Fibroblast of skin of right biceps (primary cell): ENCODE results near the gene GPR15.

Experiments used
- DNase-seq: peaks from one replicate; pipeline ENCODE4 v3.0.0-alpha.2; 2013

GPR15 gene

GRCh38 chr3:98532275-98532637 lies 478 bp downstream of the GPR15 start:
- no peak for DNase-seq

- DNase-seq, result no peak
Observed at GRCh38 chr3:98532709-98533571, 1.2 kb downstream of the GPR15 start.

- DNase-seq, result no peak
Observed at GRCh38 chr3:98534168-98534567, 2.4 kb downstream of the GPR15 start.

GRCh38 chr3:98534734-98535133 lies 3.0 kb downstream of the GPR15 start:
- DNase-seq, result no peak

GRCh38 chr3:98536456-98537017 lies 4.8 kb downstream of the GPR15 start:
- no peak for DNase-seq

GRCh38 chr3:98540346-98540745 lies 8.6 kb downstream of the GPR15 start:
- DNase-seq, result no peak

- DNase-seq, result no peak
Observed at GRCh38 chr3:98541695-98542094, 9.9 kb downstream of the GPR15 start.

- no peak for DNase-seq
Observed at GRCh38 chr3:98542623-98543022, 10.8 kb downstream of the GPR15 start.

- no peak for DNase-seq
Observed at GRCh38 chr3:98545940-98546339, 14.2 kb downstream of the GPR15 start.

- DNase-seq, result no peak
Observed at GRCh38 chr3:98548544-98548943, 16.8 kb downstream of the GPR15 start.

- DNase-seq, result no peak
Observed at GRCh38 chr3:98550833-98551232, 19.1 kb downstream of the GPR15 start.

GRCh38 chr3:98551236-98551635 lies 19.5 kb downstream of the GPR15 start:
- DNase-seq, result no peak

- no peak for DNase-seq
Observed at GRCh38 chr3:98551754-98552153, 20.0 kb downstream of the GPR15 start.

- no peak for DNase-seq
Observed at GRCh38 chr3:98552232-98553020, 20.6 kb downstream of the GPR15 start.

- no peak for DNase-seq
Observed at GRCh38 chr3:98553021-98553563, 21.3 kb downstream of the GPR15 start.

- no peak for DNase-seq
Observed at GRCh38 chr3:98553753-98554152, 22.0 kb downstream of the GPR15 start.

GRCh38 chr3:98554580-98554979 lies 22.8 kb downstream of the GPR15 start:
- no peak for DNase-seq

GRCh38 chr3:98555025-98555379 lies 23.2 kb downstream of the GPR15 start:
- DNase-seq, result no peak

GRCh38 chr3:98556164-98557130 lies 24.7 kb downstream of the GPR15 start:
- no peak for DNase-seq

- no peak for DNase-seq
Observed at GRCh38 chr3:98557324-98558010, 25.7 kb downstream of the GPR15 start.

GRCh38 chr3:98558100-98558827 lies 26.5 kb downstream of the GPR15 start:
- DNase-seq, result no peak
